Measurements from ENCODE around the gene GIT2.
A peak's percentile ranks its signal among the peaks of the same experiment; 100 is the strongest.
"Not testable (repeated sequence)": the region's sequence is repeated elsewhere in the genome, so short reads cannot be mapped to it uniquely, and the experiment has no call there.

GIT2 gene

DNA sequence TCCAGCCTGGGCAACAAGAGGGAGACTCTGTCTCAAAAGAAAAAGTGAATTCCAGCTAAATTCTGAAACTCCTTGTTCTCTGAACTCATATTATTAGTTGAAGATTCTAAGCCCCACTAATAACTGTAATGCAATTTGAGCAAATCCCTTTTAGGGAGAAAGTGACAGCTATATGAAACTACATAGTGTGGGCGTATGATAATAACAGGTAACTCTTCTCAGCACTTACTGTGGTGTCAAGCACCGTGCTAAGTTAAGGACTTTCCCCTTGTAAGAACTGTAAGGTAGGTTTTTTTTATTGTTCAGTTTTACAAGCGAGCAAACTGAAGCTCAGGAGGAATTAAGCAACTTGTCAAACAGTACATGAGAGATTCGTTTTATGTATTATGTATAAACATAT, 8.4 kb upstream of the GIT2 start:
- DNase-seq (ENCODE audit: low spot score) = no peak

DNA sequence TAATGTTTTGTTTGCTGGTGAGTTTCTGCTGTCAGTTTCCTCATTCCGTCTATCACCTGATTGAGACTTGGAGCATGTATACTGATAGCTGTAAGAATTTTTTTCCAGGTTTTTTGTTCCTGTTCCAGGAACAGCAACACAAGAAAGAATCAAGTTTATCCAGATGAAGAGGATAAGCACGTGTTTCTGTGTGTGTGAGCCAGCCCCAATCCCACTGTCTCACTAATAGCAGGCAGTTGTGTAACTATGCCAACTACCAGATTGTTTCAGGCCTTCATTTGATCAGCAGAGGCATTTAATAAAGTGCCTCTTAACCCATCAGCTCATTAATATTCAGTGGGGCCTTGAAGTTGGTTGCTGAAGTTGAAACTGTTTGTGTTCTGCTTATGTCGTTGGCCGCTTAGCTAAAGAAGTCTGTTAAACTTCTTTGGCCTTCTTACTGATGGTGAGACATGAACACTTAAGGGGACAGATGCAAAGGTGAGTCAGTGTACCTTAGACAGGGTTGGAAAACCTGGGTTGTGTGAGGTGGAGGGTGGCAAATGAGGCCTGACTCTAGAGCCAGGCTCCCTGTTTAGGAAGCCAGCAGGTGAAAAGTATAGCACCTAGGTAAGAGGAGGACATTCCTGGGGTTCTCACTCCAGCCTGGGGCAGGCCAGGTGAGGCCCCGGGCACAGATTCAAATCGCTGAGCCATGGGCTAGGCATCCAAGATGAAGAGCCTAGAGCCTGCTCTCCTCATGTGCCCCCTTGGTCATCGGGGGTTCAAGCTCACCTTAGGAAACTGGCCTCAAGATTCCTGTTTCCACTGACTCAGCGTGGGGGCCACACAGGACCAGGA, 6.7 kb upstream of the GIT2 start:
- DNase-seq (ENCODE audit: low spot score) = no peak

DNA sequence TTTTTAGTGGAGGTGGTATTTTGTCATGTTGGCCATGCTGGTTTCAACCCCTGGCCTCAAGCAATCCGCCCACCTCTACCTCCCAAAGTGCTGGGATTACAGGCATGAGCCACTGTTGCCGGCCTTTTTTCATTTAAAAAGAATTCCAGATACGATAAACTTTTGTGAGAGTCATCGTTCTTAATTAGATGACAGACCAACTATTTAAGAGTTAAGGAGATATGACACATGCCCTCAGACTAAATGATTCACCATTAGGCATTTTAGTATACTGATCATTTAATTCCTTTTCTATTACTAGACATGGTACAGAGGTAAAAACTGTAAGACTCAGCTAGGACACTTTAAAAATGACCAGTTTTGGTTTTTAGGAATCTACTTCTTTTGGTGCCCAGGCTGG, 5.4 kb upstream of the GIT2 start:
- no peak for DNase-seq (ENCODE audit: low spot score)

DNA sequence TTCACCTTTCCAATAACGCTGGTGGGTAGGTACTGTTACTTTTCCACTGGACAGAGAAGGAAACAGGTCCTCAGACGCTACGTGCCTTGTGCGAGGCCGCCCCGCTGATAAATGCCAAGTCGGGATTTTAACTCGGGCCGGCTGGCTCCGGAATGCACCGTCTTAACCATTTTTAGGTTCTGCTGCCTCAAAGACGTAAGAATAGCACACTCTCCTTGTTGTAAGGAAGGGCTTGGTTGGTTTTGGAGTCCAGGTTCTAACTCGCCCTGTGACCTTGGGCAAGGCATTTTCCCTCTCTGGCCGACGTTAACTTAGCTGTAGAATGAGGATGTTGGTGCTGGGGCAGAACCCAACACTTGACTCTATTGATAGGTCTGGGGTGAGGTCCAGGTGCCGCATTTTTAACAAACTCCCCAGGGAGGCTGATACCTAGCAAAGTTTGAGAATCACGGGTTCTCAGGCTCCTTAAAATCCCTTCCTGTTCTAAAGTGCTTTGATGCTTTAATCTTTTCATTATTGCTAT, 3.9 kb upstream of the GIT2 start:
- peak; percentile 20 for DNase-seq (ENCODE audit: low spot score)

DNA sequence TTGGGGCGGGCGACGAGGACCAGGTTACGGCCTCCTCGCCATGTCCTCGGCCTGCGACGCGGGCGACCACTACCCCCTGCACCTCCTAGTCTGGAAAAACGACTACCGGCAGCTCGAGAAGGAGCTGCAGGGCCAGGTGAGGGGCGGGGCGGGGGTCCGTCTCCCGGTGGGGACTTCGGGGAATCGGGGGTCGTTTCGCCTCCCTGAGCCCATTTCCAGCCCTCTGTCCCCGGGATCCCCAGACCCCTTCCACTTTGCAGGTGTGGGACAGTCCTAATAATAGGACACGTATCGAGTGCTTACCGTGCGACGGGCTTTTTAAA, 3.4 kb upstream of the GIT2 start:
- DNase-seq (ENCODE audit: low spot score) = no peak

DNA sequence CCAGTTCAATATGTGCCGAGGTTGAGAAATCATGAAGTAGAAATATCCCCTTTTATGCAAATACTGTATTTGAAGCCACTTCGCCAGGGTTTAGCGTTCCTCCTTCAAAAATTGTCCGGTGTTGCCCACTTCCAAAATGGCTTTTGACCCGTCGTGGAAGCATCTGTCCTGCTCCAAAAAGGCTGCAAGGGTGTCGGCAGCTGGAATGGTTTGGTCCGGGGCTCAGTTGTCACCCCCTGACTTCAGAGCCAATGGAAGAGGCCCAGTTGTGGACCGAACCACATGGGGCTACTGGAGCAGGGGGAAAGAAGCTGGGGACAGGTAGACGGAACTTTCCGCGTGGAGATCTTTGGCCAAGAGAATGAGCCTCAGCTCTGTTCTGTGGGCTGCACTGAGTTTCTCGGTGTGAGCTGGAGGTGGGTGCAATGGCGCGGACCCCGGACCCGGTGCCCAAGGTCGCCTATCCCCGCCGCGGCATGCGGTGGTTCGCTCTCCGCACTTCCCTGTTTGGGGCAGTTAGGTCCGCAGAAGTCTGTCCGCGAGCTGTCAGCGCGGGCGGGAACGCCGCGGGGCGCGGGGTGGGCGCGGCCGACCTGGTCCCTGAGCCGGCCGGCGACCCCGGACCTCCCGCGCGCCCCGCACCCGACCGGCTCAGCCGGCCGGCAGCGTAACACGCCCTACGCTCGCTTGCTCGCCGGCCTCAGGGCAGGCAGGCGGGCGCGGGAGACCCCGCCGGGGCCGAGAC, 2.9 kb upstream of the GIT2 start, which contains the start of gene ANKRD13A:
TSS of gene ANKRD13A (plus strand) at position 527 of the 745 bp plus-strand sequence. CDS start 259 bp downstream, outside the sequence.
- DNase-seq (ENCODE audit: low spot score) = peak; percentile 92

DNA sequence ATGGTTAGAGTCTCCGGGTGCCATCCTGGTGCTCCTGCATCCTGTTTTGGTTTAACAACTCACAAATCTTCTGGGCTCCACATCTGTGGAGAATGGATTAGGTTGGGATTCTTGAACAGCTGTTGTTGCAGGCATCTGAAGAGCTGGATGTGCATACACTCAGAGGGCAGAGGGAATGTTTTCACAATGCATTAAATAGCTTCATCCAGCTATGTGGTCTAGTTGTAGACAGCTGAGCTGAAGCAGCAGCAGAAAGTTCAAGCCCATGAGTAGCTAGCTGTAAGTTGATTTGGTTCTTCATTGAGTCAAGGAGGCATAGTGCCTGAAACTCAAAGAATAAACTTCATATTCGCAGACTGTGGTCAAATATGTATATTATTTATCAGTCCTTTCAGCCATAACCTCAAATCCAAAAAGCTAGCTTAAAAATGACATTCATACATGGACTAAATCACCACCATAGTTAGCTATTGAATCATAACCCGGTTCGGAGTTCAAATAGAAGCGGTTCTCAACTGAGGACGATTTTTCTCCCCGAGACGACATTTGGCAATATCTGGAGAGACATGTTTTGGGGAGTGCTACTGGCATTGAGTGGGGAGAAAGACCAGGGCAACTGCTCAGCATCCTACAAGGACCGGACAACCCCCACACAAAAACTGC, 2.2 kb upstream of the GIT2 start:
- no peak for DNase-seq (ENCODE audit: low spot score)

DNA sequence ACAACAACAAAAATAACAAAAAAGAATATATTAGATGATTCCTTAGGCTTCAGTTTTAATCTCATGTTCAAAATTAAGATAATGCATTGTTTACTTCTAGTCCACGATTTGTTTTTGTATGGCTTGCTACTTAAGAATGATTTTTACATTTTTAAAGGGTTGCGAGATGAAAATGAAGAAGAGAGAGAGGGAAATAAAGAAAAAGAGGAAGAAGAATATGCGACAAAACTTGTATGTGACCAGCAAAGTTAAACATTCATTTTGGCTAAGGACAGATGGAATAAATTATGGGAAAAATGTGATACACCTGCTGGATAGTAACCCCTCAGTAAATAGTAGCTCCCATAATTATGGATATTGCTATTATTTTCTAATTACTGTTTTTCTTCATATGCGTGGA, 1.2 kb upstream of the GIT2 start:
- no peak for DNase-seq (ENCODE audit: low spot score)

DNA sequence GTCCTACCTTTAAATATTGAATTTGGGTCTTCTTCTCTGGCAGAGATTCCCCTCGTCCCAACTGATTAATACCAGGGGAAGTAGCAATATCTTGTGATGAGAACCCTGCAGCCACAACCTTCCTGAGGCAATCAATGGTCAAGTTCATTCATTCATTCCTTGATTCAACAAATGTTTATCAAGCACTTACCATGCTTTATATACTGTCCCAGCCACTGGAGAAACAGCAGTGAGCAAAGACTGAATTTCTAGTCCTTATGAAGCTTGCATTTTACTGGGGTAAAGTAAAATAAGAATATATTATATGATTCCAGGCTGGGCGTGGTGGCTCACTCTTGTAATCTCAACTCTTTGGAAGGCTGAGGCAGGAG, 300 bp upstream of the GIT2 start:
- DNase-seq (ENCODE audit: low spot score) = no peak

DNA sequence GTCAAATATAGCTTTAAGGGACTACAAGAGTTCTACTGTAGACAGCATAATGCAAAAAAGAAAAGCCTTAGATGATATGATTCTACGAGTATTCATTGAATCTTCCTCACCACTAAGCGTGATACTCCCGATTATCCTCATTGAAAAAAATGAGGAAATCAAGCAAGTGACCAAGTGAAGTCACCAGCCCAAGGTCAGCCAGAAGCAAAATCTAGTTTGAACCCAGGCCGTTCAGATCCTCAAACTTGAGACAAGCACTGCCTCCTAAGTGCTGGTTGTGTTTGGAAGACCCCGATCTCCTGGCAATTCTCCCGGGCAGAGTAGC, 845 bp downstream of the GIT2 start:
- DNase-seq (ENCODE audit: low spot score) = no peak

DNA sequence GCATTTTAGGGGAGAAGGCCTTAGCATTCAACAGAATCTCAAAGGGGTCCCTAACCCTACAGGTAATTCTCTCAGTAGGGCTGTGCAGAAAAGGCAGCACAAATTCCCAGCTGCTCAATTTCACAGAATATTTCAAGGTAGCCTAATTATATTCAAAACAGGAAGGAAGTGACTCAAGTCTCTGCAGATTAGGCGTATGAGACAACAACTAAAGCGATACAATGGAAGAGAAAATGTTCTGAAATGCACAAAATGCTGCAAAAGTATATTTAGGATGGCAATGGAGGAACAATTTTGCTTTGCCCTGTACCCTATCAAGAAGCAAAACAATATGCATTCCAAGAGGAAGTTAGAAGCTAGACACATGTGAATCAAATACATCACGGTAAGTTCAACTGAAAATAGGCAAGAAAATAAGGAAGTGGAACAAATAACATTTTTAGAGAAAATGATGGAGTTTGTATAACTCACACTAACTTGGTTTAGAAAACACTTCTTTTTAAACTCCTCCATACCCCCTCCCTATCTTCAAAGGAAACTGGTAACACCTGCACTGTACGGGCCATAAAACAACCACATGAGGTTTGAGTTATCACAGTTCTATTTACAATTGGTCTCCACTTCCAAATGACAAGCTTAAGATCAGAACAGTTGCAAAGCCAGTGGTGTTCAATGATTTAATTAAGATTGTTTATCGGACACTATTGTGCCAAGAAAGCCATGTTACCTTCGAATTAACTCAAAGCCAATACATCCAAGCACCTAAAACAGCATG, 1.6 kb downstream of the GIT2 start:
- no peak for DNase-seq (ENCODE audit: low spot score)

DNA sequence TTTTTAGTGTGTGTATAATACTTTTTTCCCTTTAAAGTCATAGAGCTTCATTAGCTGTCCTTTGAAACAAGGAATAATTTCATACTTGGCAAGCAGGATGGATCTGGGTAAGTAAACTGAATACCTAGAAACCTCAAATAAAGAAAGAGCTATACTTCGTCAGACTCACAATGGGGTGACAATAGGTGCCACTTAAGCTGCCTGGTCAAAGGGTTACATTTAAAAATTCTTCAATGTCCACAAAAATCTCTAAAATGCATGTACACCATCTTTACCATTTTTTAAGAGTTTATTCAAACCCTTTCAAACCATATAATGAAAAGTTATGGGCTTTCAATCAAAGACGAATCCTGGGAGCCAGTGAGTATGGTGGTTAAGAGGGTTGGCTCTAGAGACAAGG, 3.1 kb downstream of the GIT2 start:
- DNase-seq (ENCODE audit: low spot score) = no peak

DNA sequence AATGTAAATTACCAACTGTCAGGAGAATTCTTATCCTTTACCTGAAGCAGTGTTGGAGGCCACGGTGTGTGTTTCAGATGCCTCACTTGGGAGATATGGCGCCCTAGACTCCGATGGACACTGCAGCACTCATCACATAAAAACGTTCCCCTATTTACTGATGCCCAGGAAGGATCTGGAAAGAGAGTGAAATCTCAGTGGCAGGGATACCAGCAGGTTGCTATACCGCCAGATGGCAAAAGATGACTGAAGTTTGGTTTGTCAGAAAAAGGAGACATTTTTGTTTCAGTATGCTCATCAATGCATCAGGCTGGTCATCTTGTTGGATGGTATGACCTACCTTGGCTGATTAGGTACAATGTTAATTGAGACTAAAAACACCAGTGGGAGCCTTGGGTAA, 4.6 kb downstream of the GIT2 start:
- DNase-seq (ENCODE audit: low spot score) = no peak

DNA sequence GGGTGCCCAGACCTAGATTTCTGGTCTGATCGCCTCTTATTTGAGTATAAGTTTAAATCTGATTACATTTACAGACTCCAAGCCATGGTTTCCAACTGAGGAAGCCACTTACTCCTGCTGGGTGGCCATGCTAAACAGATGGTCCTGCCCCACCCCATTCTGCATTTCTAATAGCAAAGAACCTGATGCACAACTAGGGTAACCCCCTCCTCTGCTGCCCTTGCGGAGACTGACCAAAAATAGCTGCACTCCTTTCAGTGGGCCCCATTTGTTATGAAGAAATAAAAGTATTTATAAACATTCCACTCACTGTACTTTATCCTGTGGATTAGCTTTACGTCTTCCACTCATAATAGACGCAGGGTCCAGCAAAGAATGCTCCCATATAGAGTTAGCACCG, 6.8 kb downstream of the GIT2 start:
- DNase-seq (ENCODE audit: low spot score) = no peak

DNA sequence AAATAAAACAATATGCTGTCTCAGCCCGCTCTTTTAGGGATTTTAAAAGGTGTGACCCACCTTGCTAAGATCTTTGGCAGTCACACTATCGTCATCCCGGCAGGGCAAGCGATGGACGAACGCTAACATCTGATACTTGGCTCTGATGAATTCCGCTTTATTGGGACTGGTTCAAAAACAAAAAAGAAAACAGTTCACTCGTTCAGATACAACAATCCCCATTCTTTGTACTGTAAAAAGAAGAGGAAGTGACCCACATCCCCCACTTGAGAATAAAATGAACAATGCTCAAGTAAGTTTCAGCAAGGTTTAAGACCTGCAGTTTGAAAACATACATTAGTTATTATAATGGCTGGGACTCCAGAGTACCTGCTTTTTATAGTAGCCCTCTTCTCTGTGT, 7.3 kb downstream of the GIT2 start:
- no peak for DNase-seq (ENCODE audit: low spot score)

DNA sequence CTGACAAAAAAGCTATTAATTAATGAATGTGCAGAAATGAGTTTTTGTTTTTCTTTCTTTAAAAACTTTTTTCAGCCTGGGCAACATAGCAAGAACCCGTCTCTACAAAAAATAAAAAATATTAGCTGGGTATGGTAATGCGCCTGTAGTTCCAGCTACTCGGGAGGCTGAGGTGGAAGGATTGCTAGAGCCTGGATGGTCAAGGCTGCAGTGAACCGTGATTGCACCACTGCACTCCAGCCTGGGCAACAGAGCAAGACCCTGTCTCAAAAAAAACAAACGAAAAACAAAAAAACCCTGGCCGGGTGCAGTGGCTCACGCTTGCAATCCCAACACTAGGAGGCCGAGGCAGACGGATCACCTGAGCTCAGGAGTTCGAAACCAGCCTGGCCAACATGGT, 7.9 kb downstream of the GIT2 start:
- no peak for DNase-seq (ENCODE audit: low spot score)

DNA sequence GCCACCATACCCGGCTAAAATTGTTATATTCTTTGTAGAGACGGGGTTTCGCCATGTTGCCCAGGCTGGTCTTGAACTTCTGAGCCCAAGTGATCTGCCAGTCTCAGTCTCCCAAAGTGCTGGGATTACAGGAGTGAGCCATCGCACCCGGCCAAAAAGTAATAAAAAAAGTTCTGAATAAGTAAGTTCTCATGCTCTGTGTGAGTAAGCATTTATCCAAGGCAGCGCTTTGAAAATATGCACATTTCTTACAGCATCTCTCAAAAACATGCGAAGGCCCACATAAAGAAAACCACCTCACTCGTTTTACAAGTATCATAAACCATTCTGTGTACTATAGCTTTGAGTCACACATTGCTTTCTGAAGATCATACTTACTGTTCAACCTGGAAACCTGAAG, 8.6 kb downstream of the GIT2 start:
- DNase-seq (ENCODE audit: low spot score) = no peak

DNA sequence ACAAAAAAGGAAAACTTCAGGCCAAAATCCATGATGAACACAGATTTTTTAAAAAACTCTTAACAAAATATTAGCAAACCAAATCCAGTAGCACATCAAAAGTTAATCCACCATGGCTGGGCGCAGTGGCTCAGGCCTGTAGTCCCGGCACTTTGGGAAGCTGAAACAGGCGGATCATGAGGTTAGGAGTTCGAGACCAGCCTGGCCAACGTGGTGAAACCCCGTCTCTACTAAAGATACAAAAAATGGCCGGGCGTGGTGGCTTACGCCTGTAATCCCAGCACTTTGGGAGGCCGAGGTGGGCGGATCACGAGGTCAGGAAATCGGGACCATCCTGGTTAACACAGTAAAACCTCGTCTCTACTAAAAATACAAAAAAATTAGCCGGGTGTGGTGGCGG, 9.9 kb downstream of the GIT2 start:
- not testable (repeated sequence) for DNase-seq (ENCODE audit: low spot score)

DNA sequence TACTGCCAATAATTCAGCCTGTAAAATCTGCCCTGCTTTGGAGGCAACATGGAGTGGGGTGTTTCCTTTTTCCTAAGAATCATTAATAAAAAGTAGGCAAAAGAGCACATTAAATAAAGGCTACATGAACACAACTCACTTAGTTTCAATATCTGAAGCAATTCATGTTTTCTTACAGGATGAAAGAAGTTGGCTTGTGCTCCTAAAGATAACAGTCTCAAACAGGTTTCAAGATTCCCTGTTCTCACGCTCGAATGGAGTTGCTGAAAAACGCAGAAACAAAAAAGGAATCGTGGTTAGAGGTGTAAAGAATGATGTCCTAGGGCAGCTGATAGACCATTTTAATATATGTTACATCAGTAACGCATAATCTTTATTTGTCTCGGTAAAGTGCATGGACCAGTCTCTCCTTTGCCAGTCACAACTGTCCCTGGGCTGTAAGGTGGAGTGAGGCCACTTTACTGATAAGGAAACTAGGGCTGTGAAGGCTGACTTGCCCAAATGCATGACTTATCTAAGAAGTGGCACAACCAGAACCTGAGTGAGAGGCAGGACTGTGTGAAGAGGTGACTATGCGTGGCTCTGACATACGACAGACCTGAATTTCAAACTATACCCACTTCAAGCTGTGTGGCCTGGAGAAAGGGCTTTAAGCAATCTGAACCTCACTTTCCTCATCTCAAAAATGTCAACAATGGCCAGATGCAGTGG, 12.6 kb downstream of the GIT2 start:
- peak; percentile 66 for DNase-seq (ENCODE audit: low spot score)

DNA sequence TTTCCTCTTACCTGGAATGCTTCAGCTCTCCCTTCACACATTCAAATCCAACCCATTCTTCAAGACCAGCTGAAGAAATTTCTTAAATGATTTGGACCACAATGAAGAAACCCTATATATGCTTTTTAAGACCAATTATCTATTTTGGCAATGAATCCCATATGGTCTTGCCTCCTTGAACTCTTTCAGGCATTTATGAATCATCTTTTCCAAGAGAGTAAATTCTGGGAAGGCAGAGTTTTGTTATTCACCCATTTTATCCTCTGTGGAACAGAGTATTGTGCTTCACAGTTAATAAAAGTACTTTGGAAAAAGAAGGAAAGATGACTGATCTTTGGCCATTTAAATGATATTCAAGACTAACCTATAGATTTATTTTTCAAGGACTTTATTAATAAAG, 14.0 kb downstream of the GIT2 start:
- no peak for DNase-seq (ENCODE audit: low spot score)

DNA sequence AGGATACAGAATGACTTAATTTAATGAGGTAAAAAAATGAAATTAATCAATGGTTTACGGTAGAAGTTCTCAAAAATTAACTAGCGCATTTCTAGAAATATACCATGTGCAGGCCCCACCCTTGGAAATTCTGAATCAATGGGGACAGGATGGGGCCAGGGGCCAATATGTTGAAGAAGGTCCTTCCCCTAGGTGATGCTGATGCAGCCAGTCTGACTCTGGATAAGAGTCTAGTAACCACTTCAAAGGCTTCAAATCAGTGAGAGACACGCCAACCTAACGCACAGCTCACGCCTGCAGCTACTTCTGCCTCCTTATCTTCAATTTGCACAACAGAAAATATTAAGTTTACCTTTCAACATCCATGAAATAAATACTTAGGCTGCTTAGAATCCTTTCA, 14.9 kb downstream of the GIT2 start:
- no peak for DNase-seq (ENCODE audit: low spot score)

DNA sequence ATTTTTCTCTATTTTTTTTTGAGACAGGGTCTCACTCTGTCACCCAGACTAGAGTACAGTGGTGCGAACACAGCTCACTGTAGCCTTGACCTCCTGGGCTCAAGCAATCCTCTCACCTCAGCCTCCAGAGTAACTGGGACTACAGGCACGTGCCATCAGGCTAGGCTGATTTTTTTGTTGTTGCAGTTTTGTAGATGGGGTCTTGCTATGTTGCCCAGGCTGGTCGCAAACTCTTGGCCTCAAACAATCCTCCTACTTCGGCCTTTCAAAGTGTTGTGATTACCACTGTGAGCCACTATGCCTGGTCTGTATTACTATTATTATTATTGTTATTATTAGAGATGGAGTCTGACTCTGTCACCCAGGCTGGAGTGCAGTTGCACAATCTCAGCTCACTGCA, 23.3 kb downstream of the GIT2 start:
- DNase-seq (ENCODE audit: low spot score) = no peak

Measured in hematopoietic multipotent progenitor cell treated with erythropoietin and hydrocortisone succinate and interleukin-3 and kit ligand, for 15 days (in vitro differentiated cells).